NCI-H226 (cell line): ENCODE measurements around the gene DNAL4.
"Not testable (repeated sequence)": the region's sequence is repeated elsewhere in the genome, so short reads cannot be mapped to it uniquely, and the experiment has no call there.

Source experiments
- DNase-seq: peaks from one replicate; pipeline ENCODE4 v3.0.0-alpha.2; 2015

Gene DNAL4

GRCh38 chr22:38826801-38827200, 32.9 kb upstream of the DNAL4 start:
- no peak for DNase-seq

GRCh38 chr22:38826386-38826785, 32.4 kb upstream of the DNAL4 start:
- DNase-seq = no peak

GRCh38 chr22:38824585-38824984, 30.6 kb upstream of the DNAL4 start:
- DNase-seq = peak; percentile 26

DNA sequence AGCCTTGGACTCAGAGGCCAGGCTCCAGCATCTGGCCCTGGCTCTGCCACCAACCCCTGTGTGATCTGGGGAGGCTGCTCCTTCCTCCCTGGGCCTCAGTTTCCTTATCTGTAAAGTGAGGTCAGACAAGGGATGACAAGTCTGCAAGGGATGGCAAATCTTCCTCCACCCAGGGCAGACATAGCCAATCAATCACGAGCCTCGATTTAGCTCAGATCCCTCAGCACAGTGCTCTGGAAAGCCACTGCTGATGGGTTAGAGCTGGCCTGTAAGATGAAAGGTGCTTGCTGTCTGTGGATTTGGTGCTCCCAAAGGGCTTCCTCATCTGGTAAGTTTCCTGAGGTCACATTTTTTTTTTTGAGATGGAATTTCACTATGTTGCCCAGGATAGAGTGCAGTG, 29.7 kb upstream of the DNAL4 start:
- no peak for DNase-seq

DNA sequence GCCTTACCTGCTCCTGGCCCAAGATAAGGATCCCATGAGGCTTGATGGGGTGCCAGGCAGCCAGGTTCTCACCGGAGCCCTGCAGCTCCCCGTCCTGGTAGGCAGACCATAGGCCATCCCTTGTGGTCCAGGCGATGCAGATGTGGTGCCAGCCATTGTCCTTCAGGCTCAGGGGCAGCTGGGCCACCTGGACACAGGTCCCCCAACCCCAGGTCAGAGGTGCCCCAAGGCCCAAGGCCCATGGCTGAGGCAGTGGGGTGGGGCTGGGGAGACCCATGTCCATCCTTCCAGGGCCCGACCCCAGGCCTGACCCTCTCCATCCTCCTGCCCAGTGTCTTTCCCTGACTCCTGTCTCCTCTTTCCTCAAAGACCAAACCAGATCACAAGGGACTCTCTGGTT, 29.1 kb upstream of the DNAL4 start:
- DNase-seq = no peak

DNA sequence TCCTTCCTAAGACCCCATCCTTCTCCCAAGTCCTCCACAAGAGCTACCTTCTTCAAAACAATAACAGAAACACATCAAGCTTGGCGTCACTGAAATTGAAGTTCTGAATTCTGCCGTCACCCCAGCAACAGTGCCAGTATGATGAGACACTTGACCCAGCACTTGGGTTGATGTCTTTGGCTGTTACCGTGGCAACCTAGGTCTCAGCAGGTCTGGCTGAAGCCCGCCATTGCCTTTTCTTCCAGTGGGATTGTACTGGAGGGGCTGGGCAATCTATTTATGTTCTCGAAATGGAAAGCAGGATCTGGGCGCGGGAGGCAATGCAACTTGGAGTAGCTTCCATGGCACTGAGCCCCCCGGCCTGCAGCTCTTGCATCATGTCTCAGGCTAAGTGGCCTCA, 26.1 kb upstream of the DNAL4 start:
- no peak for DNase-seq

DNA sequence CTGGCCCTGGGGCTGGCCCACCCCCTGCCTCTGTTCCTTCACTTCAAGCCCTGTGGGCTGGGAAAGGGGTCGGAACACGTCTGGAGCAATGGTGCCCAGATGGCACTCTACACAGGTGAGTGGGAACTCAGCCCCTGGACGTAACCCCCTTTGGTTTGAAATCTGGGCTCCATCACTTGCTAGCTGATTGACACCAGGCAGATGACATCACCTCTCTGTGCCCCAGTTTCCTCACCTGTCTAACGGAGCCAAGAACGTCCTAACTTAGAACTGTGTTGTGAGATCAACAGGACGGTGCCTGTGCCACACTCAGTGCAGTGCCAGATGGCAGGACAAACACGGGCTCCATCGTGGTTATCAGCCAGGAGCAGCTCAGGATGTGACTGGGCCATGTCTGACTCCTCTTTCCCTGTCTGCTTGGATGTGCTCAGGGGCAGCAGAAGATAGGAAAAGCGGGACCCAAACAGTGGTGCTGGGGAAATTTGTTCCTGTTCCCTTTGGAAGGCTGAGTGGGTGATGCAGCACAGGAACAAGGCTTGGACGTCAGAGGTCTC, 25.5 kb upstream of the DNAL4 start:
- DNase-seq = no peak

DNA sequence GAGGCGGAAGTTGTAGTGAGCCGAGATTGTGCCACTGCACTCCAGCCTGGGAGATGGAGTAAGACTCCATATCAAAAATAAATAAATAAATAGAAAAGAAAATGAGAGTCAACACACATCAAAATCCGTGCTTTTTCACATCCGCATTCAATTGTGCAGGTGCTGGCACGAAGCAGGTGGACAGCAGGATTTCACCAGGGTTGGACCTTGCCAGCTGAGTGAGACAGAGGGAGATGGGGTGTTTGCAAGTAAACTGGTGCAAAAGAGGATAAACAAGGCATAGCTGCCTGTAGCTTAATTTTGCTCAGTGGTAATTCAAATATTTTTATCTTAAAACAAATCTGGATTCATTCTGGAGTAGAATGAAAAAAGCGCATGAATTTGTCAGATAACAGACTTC, 23.3 kb upstream of the DNAL4 start:
- DNase-seq = no peak

DNA sequence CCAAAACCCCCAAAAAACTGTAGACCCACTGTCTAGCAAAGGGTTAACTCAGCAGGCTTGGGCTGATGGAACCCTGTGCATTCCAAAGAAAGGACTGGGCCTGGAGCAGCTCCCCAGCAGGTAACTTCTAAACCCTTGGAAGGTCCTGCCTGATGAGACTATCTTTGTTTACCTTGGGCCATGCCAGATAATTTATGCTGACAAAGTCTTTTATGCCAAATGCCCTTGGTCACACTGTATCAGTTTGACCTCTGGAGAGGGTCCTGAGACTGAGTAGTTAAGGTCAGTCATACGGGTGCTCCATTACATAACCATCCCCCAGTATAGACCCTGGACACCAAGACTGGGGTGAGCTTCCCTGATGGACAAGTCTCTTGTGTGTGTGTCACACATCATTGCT, 21.9 kb upstream of the DNAL4 start:
- no peak for DNase-seq

- no peak for DNase-seq
Observed at GRCh38 chr22:38811241-38811640, 17.3 kb upstream of the DNAL4 start.

DNA sequence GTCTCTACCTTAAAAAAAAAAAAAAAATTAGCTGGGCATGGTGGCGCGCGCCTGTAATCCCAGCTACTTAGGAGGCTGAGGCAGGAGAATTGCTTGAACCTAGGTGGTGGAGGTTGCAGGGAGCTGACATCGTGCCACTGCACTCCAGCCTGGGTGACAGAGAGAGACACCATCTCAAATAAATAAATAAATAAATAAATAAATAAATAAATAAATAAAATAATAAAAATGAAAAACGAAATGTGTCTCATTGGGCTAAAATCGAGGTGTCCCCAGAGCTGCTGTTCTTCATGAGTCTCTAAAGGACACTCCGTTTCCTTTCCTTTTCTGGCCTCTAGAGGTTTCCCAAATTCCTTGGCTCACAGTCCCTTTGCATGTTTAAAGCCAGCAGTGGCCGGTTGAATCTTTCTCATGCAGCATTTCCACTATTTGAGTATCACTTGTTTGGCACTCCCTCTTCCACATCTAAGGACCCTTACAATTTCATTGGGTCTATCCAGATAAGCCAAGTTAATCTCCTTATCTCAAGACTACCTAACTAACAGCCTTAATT, 11.2 kb upstream of the DNAL4 start:
- not testable (repeated sequence) for DNase-seq

- peak; percentile 84 for DNase-seq
Observed at GRCh38 chr22:38802671-38803121, 8.8 kb upstream of the DNAL4 start.

DNA sequence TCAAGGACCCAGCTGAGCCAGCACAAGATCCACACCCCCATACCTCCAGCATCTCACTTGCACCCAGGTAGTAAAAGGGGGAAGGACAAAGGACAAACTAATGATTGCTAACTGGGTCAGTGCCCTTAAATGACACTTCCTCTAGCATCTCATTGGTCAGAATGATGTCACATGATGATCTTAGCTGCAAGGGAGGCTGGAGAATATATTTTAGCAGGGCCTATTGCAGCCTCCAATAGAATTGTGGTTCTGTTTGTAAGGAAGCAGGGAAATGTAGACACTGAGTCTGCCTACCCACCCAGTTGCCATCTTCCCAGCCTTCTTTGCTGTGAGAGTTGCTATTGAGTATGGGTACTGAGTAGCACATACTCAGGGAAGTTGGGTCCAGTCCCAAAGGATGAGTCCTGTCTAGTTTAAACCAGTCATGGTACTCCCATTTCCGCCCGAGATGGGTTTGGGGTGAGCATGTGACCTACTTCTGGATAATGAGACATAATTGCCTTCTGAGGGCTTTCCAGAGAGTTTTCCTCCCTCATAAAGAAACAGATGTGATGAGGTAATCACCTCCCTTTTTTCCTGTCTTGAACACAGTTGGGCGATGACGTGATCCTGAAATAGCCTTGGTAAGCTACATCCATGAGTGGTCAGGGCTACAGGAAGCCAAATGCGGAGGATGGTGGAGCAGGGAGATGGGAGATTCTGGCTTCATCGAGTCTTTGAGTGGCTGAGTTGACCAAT, 5.5 kb upstream of the DNAL4 start:
- peak; percentile 34 for DNase-seq

GRCh38 chr22:38798496-38798895, 4.6 kb upstream of the DNAL4 start:
- DNase-seq = no peak

GRCh38 chr22:38796262-38796957, 2.5 kb upstream of the DNAL4 start:
- DNase-seq = peak; percentile 58

GRCh38 chr22:38795569-38795968, 1.6 kb upstream of the DNAL4 start:
- no peak for DNase-seq

GRCh38 chr22:38793317-38793716, 626 bp downstream of the DNAL4 start:
- DNase-seq = no peak

DNA sequence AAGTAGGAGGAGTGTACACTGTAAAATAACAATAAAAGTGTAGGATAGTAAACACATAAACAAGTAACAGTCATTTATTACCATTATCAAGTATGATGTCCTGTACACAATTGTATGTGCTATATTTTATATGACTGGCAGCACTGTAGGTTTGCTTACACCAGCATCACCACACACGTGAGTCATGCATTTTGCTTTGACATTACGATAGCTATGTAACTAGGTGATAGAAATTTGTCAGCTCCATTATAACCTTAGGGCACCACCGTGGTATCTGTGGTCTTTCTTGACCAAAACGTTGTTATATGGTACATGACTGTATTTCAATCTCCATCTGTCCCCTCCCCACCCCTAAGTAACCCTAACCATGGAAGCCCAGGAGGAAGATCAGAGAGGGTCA, 1.1 kb downstream of the DNAL4 start:
- peak; percentile 12 for DNase-seq

DNA sequence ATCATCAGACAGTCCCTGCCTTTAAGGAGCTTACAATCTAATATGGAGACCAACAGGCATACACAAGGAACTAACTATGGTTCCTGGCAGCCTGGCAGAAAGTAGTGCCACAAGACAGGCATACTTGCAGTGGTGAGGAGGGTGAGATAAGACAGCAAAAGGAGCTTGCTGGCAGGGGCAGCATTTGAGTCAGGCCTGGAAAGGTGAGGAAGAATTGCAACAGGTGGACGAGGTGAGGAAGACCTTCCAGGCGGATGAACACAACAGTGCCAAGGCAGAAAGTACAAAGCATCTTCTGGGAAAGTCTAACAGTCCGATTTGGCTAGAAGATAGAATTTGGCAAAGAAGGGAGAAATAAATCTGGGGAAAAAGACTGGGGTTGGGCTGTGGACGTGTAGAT, 4.3 kb downstream of the DNAL4 start:
- DNase-seq = no peak

- no peak for DNase-seq
Observed at GRCh38 chr22:38788846-38789245, 5.1 kb downstream of the DNAL4 start.

GRCh38 chr22:38788021-38788816, 5.7 kb downstream of the DNAL4 start:
- no peak for DNase-seq

DNA sequence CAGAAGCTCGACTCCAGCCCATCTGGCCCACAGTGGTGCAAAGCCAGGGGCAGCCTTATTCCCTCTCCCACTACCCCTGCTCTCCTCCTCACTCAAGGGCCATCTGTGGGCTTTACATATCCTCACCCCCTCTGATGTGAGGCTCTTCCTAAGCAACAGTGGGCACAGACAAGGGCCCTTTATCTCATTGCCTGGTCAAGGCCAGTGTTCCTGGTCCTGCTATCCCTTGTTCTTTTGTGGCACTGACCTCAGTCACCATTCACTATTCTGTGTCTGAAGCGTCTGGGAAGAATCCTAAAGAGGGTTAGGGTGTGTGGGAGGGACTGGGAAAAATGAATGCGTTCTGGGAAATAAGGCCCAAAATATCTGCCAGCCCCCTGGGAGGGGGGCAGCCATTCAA, 7.3 kb downstream of the DNAL4 start:
- no peak for DNase-seq

- no peak for DNase-seq
Observed at GRCh38 chr22:38784856-38785255, 9.1 kb downstream of the DNAL4 start.
